ENCODE results near the gene CTXN2. TPM values are rescaled to one million over a fixed set of nuclear protein-coding genes. Genes with fewer than 3 reads are reported as not detected.

The CTXN2 gene
- total RNA-seq (under 1 TPM in 2 of 6 donors, not detected in 4; 0.06 to 0.09 TPM), polyA plus RNA-seq (under 1 TPM; 0.15 to 0.73 TPM)

GRCh38 chr15:48191574-48192225 is at the start of gene CTXN2:
Gene CTXN2, plus strand, starts transcription at chr15:48191665. Its CDS starts 9,636 bp downstream, at chr15:48201301.
- H3K27ac ChIP-seq = no peak within 1 kb of the TSS
- peaks cover 0 to 8% (median 2%) of the 10 kb centered on the region in 4 donors for H3K27me3 ChIP-seq
- H3K4me3 ChIP-seq = peak within 1 kb of the TSS in 1 of 4 donors; percentile 19
- DNase-seq (no peak), ATAC-seq (peak in 3 of 4 donors; percentile 50 to 83 (median 75)), FAIRE-seq (no peak)
- H3K36me3 ChIP-seq = no peaks in the 10 kb centered on the region
- intact Hi-C loops (cut with DNase I) = no loop called here
- no peak for TF ChIP-seq CTCF (IDR thresholded peaks at IDR 0.05)
- 6 to 8% methylated on average over 31 of the region's 31 CpGs for WGBS, 2 donors
- H3K4me1 ChIP-seq = peaks cover 0 to 2% (median 0%) of the 10 kb centered on the region in 3 donors
- H3K9me3 ChIP-seq = no peaks in the 10 kb centered on the region

- Histone ChIP-seq H3K4me3 (no peak overlapping the region), H3K27me3 (no peaks in the 10 kb centered on the region), H3K9me3 (no peaks in the 10 kb centered on the region), H3K36me3 (peaks cover 0 to 5% (median 4%) of the 10 kb centered on the region in 3 donors), H3K4me1 (no peaks in the 10 kb centered on the region), H3K27ac (no peak overlapping the region)
- FAIRE-seq (no peak), ATAC-seq (no peak), DNase-seq (no peak)
- WGBS, 2 donors = 96 to 97% methylated on average over 1 of the region's 1 CpG
- TF ChIP-seq CTCF (IDR thresholded peaks at IDR 0.05) = no peak
- intact Hi-C loops (cut with DNase I) = no loop called here
These were observed 47.6 kb upstream of the CTXN2 start for GRCh38 chr15:48143856-48144255.

GRCh38 chr15:48144889-48145288 is 46.6 kb upstream of the CTXN2 start:
- Histone ChIP-seq H3K9me3 (no peaks in the 10 kb centered on the region), H3K4me1 (no peaks in the 10 kb centered on the region), H3K4me3 (no peak overlapping the region), H3K27me3 (no peaks in the 10 kb centered on the region), H3K27ac (no peak overlapping the region), H3K36me3 (peaks cover 0 to 5% (median 4%) of the 10 kb centered on the region in 3 donors)
- no peak for TF ChIP-seq CTCF (IDR thresholded peaks at IDR 0.05)
- 76 to 86% methylated on average over 1 of the region's 1 CpG for WGBS, 2 donors
- intact Hi-C loops (cut with DNase I) = no loop called here
- ATAC-seq (no peak), DNase-seq (no peak), FAIRE-seq (no peak)

DNA sequence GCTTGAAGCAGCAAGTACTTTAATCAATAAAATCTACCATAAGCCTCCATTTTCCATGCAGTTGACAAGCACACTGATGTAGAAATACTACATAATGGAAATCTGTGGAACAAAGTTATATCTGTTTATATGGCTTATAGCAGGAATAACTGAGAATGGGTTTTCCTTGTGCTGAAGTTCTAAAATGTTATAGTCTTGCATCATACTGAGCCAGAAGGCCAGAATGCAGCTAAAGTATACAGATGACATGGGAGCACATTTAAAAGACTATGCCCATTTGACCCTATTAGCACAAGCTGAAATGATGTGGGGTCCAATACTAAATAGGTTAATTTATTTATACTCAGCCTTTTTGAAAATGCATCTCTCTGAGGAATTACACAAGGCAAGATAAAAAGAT is 45.5 kb upstream of the CTXN2 start:
- no peak for ATAC-seq
- H3K36me3 ChIP-seq = peaks cover 0 to 5% (median 4%) of the 10 kb centered on the region in 3 donors
- FAIRE-seq = no peak
- DNase-seq = no peak
- H3K9me3 ChIP-seq = no peaks in the 10 kb centered on the region
- TF ChIP-seq CTCF (IDR thresholded peaks at IDR 0.05) = no peak
- H3K4me1 ChIP-seq = no peaks in the 10 kb centered on the region
- H3K27ac ChIP-seq = no peak overlapping the region
- intact Hi-C loops (cut with DNase I) = no loop called here
- H3K4me3 ChIP-seq = no peak overlapping the region
- H3K27me3 ChIP-seq = no peaks in the 10 kb centered on the region

GRCh38 chr15:48147358-48147757 is 44.1 kb upstream of the CTXN2 start:
- Histone ChIP-seq H3K27ac (no peak overlapping the region), H3K36me3 (peaks cover 0 to 5% (median 4%) of the 10 kb centered on the region in 3 donors), H3K4me3 (no peak overlapping the region), H3K9me3 (no peaks in the 10 kb centered on the region), H3K27me3 (no peaks in the 10 kb centered on the region), H3K4me1 (no peaks in the 10 kb centered on the region)
- no peak for DNase-seq
- TF ChIP-seq CTCF (IDR thresholded peaks at IDR 0.05) = no peak
- no peak for FAIRE-seq
- no peak for ATAC-seq
- intact Hi-C loops (cut with DNase I) = no loop called here
